ENCODE measurements around the gene CILP.
"Not testable (repeated sequence)": the region's sequence is repeated elsewhere in the genome, so short reads cannot be mapped to it uniquely, and the experiment has no call there.

Gene CILP

DNA sequence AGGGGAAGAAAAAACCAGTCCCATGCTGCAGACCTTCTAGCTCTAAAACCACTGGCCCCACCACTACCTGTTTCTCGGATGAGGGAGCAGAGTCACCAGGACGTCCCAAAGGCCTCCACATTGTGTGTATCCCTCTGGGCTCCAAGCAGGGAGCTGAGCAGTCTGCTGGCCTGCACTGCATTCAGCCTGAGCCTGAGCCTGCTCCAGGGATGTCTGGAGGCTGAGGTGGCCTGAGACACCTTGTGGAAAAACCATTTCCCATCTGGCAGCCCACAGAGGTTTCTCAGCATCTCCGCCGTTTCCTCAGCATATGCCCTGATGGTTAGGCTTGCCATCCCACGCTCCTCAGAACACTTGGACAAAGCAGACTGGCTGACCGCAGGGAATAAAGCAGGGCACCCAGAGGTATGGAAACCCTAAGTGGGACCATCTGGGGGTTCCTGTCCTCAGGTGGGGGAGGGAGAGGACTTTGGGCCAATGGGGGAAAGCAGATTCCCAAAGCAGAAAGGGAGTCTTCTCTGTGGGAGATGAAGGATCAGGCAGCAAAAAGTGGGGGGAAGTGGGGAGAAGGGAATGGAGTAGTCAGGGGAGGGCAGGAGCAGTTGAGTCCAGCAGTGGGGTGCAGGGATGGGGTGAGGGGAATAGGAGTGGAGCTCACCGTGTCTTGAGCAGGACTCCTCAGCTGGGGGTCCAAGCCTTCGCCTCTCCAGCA, at the start of gene CILP:
TSS of gene CILP (minus strand) at position 704 of the 712 bp plus-strand sequence. CDS start 1,718 bp downstream, outside the sequence.
- DNase-seq: no peak

- DNase-seq: no peak
Measured at GRCh38 chr15:65260968-65261367, 49.7 kb upstream of the CILP start.

DNA sequence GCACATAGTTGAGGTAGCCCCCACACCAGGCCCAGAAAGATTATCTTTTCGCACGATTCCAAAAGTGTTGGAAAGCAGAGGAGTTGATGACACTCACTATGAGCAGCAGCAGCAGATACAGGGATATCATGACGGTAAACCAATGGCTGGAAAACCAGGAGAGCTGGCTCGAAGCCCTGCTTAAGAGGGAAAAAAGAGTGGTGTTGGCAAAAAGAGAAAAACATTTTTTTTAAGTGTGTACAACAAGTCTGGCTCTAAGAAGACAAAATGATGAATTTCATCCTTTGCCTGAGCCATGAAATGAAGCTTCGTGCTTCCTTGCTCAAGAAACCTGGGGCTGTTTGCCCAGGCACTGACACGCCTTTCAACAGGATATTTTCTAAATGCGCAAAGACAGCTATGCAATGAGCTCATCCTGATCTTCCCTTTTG, 48.1 kb upstream of the CILP start:
- no peak for DNase-seq

DNA sequence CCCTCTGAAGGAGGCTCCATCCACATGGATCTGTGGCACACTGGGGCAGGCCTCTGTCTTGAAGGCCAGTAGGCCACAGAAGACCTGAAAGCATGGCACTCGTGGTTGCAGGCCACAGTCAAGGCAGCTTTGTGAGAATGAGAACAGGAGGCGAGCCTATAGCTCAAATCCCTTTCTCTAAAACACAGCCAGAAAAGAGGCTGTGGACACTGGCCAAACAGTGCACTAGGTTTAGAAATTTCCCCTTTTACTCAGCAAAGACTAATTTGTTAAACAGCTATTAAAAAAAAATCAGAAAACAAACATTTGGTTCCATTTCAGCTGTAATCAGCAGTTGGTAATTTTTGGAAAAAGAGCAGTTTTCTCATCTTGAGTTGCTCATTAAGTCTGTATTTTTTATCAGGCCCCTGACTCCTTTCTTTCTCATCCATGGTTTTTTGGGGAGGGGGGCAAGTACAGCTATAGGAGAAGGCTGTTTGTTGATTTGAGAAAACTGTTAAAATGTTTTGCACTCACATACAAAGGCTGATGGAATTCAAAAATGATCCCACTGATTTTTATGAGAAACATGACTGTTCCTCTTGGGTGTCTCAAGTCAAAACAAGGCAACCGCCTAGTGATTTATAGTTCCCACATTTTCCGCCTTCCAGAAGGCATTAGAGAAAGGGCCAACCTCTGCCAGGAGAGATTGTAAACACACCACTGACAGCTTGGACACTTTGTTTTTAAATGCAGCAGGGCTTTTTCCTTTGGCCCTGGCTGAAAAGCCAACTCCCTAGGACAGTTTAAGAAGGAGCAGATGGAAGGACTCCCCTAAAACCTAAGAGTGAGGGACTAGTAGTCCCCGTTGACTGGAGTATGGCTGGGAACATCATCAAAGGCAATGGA, 47.3 kb upstream of the CILP start:
- DNase-seq: no peak

DNA sequence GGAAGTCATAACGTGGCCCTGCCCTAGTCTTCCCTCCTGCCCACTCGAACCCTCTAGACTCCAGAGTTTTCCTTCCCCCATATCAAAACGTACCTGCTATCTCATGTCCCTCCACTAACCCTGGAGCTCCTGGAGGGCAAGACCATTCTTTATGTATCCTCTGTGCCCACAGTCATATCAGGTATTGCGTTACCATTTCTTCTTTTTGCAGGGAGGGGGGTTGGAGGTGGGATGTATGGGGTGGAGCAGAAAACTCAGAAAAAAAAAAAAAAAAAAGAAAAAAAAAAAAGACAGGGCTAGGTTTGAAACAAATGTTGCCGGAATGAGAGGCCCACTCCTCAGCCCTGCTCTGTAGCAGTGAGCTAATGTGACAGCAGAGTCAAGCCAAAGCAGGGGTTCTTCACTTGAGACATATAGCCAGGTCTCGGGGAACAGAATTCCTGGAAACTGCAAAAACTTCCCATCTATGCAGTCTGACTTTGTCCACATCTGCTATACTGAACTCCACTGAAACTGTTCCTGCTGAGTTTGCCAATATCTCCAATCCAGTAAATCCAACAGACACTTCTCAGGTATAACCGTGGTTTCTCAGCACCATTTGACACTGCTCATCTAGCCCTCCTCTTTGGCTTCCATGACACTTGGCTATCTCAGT, 44.3 kb upstream of the CILP start:
- no peak for DNase-seq

- DNase-seq: no peak
Measured at GRCh38 chr15:65254758-65255157, 43.5 kb upstream of the CILP start.

GRCh38 chr15:65254356-65254755, 43.1 kb upstream of the CILP start:
- no peak for DNase-seq

- no peak for DNase-seq
Measured at GRCh38 chr15:65249641-65250040, 38.4 kb upstream of the CILP start.

- no peak for DNase-seq
Measured at GRCh38 chr15:65248511-65249255, 37.4 kb upstream of the CILP start.

DNA sequence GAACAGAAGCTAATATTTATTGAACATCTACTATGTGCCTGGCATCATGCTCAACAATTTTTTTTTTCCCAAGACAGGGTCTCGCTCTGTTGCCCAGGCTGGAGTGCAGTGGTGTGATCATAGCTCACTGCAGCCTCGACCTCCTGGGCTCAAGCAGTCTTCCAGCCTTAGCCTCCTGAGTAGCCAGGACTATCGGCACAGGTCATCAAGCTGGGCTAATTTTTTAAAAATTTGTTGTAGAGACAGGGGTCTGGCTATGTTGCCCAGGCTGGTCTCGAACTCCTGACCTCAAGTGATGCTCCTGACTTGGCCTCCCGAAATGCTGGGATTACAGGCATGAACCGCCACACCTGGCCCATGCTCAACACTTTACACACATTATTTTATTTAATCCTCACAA, 35.7 kb upstream of the CILP start:
- DNase-seq: no peak

DNA sequence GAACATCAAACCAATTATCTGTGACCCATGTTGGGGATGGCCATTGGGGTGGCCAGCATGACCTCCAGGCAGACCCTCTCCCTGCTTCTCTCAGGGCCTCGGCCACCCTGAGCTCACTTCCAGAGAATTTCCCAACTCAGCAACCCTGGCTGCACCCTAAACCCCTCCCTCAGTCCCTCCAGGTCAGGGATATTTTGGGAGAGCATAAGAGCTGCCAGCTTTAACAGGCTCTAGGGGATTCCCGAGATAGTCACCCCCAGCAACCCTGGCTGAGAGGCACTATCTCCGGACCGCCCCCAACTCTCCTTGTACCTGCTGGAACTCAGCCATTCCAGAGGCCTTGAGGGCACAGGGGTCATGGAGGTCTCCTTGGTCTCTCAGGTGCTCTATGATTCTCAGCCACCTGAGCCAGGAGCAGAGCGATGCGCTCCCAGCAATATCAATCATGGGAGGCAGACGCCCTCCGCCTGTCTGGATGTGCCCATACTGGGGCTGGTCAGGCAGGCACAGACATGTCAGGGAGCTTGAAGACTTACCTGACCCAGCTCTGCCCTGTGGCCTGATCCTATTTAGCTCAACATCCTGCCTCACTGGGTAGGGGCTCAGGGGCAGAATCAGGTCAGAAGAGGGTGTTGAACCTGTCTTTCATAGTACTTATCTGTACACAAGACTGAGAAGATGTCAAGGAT, 34.9 kb upstream of the CILP start:
- no peak for DNase-seq

GRCh38 chr15:65245096-65245856, 34.0 kb upstream of the CILP start:
- no peak for DNase-seq

- no peak for DNase-seq
Measured at GRCh38 chr15:65244638-65245037, 33.4 kb upstream of the CILP start.

- not testable (repeated sequence) for DNase-seq
Measured at GRCh38 chr15:65236443-65236842, 25.2 kb upstream of the CILP start.

DNA sequence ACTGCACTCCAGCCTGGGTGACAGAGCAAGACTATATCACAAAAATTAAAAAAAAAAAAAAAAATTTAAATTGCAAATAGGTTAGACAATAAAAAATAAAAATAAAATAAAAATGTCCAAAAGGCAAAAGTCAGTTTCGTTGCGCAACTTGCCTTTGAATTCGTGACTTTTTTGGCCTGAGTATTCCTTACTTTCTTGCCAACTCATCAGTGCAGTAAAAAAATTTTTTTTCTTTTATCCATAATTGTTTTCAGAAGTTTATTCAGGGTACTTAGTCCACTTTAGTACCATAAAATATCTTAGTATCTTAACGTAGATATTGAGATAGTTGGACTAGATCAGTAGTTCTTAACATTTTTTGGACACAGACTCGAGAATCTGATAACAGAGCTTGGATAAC, 22.4 kb upstream of the CILP start:
- no peak for DNase-seq

GRCh38 chr15:65232520-65232919, 21.2 kb upstream of the CILP start:
- no peak for DNase-seq

DNA sequence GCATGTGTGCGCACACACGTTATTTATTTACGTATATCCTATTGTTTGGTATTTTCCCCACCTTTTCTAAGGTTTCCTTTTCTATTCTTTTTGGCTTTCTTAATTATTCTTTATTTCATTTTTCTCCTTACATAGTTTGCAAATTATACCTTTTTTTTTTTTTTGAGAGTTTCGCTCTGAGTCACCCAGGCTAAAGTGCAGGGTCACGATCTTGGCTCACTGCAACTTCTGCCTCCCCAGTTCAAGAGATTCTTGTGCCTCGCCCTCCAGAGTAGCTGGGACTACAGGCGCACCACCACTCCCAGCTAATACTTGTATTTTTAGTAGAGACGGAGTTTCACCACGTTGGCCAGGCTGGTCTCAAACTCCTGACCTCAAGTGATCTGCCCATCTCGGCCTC, 20.0 kb upstream of the CILP start:
- DNase-seq: no peak

- not testable (repeated sequence) for DNase-seq
Measured at GRCh38 chr15:65226901-65227300, 15.6 kb upstream of the CILP start.

DNA sequence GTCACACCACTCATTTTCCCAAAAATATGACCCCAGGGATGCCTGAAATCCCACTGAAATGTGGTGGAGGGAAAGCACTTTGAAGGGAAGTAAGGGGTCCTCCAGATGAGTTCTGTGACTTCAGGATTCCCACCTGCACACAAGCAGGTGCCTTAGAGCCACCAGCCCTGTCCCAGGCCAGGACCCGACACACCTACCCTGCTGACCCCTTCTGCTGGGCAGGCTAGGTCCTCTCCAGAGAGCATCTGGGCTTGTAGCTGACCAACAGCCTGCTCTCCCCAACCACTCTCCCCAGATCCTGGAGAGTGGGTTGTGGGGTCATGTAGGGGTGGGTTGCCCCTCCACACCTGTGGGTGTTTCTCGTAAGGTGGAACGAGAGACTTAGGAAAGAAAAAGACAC, 14.9 kb upstream of the CILP start:
- no peak for DNase-seq

- DNase-seq: no peak
Measured at GRCh38 chr15:65223996-65224395, 12.7 kb upstream of the CILP start.

DNA sequence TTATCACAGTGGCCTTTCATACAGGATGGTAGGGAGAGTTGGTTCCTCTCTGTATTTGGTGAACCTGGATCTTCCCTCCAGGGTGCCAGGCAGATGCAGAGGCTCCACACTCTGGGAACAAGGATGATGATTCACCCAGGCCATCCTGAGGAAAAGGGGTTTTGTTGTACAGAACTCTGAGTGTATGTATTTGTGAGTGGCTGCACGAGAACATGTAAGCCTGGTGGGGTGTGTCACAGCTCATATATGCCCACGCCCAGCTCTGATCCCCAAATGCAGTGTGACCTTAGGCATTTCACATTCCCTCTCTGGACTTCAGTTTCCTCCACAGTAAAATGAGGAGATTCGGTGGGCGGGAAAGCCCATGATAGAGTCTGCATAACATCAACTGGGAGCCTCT, 11.6 kb upstream of the CILP start:
- no peak for DNase-seq

GRCh38 chr15:65221697-65222096, 10.4 kb upstream of the CILP start:
- DNase-seq: no peak
